ENCODE data around the gene HOXA3.

- no peak for TF ChIP-seq CTCF (IDR thresholded peaks at IDR 0.05)
- no peak for TF ChIP-seq MAX (IDR thresholded peaks at IDR 0.05; ENCODE audit: low read depth)
- no peak for TF ChIP-seq TAF1 (IDR thresholded peaks at IDR 0.05; ENCODE audit: borderline replicate concordance, low read depth, low read length)
- TF ChIP-seq GABPA (IDR thresholded peaks at IDR 0.05; ENCODE audit: low read depth) = no peak
- no peak for TF ChIP-seq ZBTB33 (IDR thresholded peaks at IDR 0.05; ENCODE audit: borderline replicate concordance, low read depth)
- no peak for TF ChIP-seq RCOR1 (IDR thresholded peaks at IDR 0.05; ENCODE audit: low read length)
- no peak for TF ChIP-seq GATA2 (CRISPR knock-in tag; IDR thresholded peaks at IDR 0.05)
- no peak for TF ChIP-seq SMC3 (IDR thresholded peaks at IDR 0.05; ENCODE audit: low read depth, low read length)
These were observed 24.1 kb upstream of the HOXA3 start for GRCh38 chr7:27176524-27176845.
